ENCODE measurements around the gene CHRNA10.

Gene CHRNA10

GRCh38 chr11:3683039-3683438 lies 11.9 kb upstream of the CHRNA10 start:
- TF ChIP-seq CTCF (IDR thresholded peaks at IDR 0.05; ENCODE audit: low read depth, low read length) (no peak), POLR2A (IDR thresholded peaks at IDR 0.05; ENCODE audit: extremely low read depth, insufficient read length) (no peak), MAX (IDR thresholded peaks at IDR 0.05; ENCODE audit: low read depth, low read length) (no peak), MYC (IDR thresholded peaks at IDR 0.05; ENCODE audit: low read depth, low read length) (no peak)
- DNase-seq (ENCODE audit: low read depth), result no peak
- no peak overlapping the region for H3K4me3 ChIP-seq (ENCODE audit: low read depth, low read length)

GRCh38 chr11:3679077-3679476 lies 7.9 kb upstream of the CHRNA10 start:
- H3K4me3 ChIP-seq (ENCODE audit: low read depth, low read length), result no peak overlapping the region
- TF ChIP-seq MAX (IDR thresholded peaks at IDR 0.05; ENCODE audit: low read depth, low read length) (no peak), POLR2A (IDR thresholded peaks at IDR 0.05; ENCODE audit: extremely low read depth, insufficient read length) (no peak), CTCF (IDR thresholded peaks at IDR 0.05; ENCODE audit: low read depth, low read length) (no peak), MYC (IDR thresholded peaks at IDR 0.05; ENCODE audit: low read depth, low read length) (no peak)
- DNase-seq (ENCODE audit: low read depth), result no peak

GRCh38 chr11:3675971-3676370 lies 4.8 kb upstream of the CHRNA10 start:
- DNase-seq (ENCODE audit: low read depth), result no peak
- TF ChIP-seq POLR2A (IDR thresholded peaks at IDR 0.05; ENCODE audit: extremely low read depth, insufficient read length) (no peak), MAX (IDR thresholded peaks at IDR 0.05; ENCODE audit: low read depth, low read length) (no peak), MYC (IDR thresholded peaks at IDR 0.05; ENCODE audit: low read depth, low read length) (no peak), CTCF (IDR thresholded peaks at IDR 0.05; ENCODE audit: low read depth, low read length) (no peak)
- no peak overlapping the region for H3K4me3 ChIP-seq (ENCODE audit: low read depth, low read length)

- DNase-seq (ENCODE audit: low read depth), result no peak
- TF ChIP-seq POLR2A (IDR thresholded peaks at IDR 0.05; ENCODE audit: extremely low read depth, insufficient read length) (no peak), MYC (IDR thresholded peaks at IDR 0.05; ENCODE audit: low read depth, low read length) (no peak), MAX (IDR thresholded peaks at IDR 0.05; ENCODE audit: low read depth, low read length) (no peak), CTCF (IDR thresholded peaks at IDR 0.05; ENCODE audit: low read depth, low read length) (no peak)
- H3K4me3 ChIP-seq (ENCODE audit: low read depth, low read length), result no peak overlapping the region
Observed at GRCh38 chr11:3674189-3674588, 3.0 kb upstream of the CHRNA10 start.

GRCh38 chr11:3669742-3670183 lies 1.4 kb downstream of the CHRNA10 start:
- no peak overlapping the region for H3K4me3 ChIP-seq (ENCODE audit: low read depth, low read length)
- no peak for TF ChIP-seq MYC (IDR thresholded peaks at IDR 0.05; ENCODE audit: low read depth, low read length)
- no peak for TF ChIP-seq MAX (IDR thresholded peaks at IDR 0.05; ENCODE audit: low read depth, low read length)
- TF ChIP-seq CTCF (IDR thresholded peaks at IDR 0.05; ENCODE audit: low read depth, low read length), result no peak
- no peak for TF ChIP-seq POLR2A (IDR thresholded peaks at IDR 0.05; ENCODE audit: extremely low read depth, insufficient read length)
- no peak for DNase-seq (ENCODE audit: low read depth)

GRCh38 chr11:3669128-3669527 lies 2.1 kb downstream of the CHRNA10 start:
- no peak for TF ChIP-seq POLR2A (IDR thresholded peaks at IDR 0.05; ENCODE audit: extremely low read depth, insufficient read length)
- TF ChIP-seq MAX (IDR thresholded peaks at IDR 0.05; ENCODE audit: low read depth, low read length), result no peak
- TF ChIP-seq MYC (IDR thresholded peaks at IDR 0.05; ENCODE audit: low read depth, low read length), result no peak
- no peak for TF ChIP-seq CTCF (IDR thresholded peaks at IDR 0.05; ENCODE audit: low read depth, low read length)
- H3K4me3 ChIP-seq (ENCODE audit: low read depth, low read length), result no peak overlapping the region
- DNase-seq (ENCODE audit: low read depth), result no peak

Measured in NB4 (cell line).